Stimulated activated CD4-positive, alpha-beta T cell treated with anti-CD3 and anti-CD28 coated beads, TNF-alpha, amount 100 ng/mL, for 48 hours (primary cell): Measurements from ENCODE around the gene CASP1.

Experiments
- DNase-seq, 3 donors: peaks; one replicate each; pipeline ENCODE4 v3.0.0-alpha.2; 2020; ENCODE audit warnings: low read depth in 3 of 3

CASP1 gene

DNA sequence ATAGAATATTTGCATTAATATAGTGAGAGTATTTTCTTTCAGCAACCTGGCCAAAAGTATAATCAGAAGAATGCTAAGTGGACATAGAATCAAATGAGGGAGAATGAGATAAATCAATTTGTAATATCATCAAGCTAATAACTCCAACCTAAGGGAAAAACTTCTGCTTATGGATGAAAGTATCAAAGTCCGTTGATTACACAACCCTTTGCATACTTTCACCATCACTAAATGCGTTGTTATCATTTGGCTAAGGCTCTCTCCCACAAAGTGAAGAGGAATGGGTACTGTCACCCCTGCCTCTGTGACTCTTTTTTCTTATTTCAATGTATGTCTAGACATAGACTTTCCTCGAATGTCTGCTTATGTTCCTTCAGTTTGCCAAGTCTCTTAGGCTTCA, 50.1 kb downstream of the CASP1 start:
- no peak for DNase-seq

DNA sequence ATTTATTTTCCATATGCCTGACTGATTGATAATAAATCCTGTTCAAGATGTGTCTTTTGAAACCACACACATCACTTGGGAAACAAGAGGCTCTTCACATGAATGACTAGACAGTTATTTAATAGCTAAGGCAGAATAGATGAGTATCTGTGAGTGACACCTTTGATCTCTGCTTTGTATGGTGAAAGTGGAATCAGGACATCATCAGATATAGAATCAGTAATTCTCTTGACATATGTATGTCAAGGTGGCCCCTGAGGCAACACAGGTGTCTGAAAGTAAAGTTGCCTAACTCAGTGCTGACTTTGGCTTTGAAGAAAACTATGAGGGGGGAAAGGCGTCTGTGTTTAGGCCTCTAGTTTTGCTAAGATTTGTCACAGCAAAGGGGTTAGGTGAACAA, 55.1 kb downstream of the CASP1 start:
- DNase-seq: no peak
